ENCODE data around the gene RNF5.

The RNF5 gene

DNA sequence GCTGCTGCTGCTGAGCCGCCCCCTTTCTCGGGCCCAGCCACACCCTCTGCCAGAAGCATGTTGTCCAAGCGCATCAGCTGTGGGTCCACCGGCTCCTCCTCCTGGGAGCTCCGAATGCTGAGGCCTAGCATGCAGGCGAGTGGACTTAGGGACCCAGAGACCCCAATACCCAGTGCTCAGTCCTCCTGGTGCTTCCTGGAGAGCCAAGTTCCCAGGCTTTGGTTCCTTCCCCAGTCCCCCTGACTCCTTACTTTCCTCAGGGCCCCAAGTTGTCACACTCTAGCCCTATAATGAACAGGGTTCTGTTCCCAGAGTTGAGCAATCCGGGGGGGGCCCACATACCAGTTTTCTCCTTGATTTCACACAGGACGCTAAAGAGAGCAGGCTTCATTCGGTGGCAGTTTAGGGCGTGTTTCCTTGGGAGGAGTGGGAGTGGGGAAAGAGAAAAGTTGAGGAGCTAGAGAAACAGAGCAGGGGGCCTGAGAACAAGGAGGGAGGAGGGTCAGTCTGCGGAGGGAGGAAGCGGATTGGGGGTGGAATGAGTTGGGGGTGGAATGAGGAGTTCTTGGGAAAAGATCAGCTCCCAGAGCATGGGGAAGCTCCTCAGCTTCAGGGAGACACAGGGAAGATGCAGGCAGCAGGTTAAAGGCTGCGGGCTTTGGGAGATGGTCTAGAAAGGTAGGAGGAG, 10.3 kb downstream of the RNF5 start:
- H3K27me3 ChIP-seq: no peaks in the 10 kb centered on the region
- H3K4me1 ChIP-seq (ENCODE audit: control insufficient read depth in 1 of 2, insufficient read depth in 1 of 2, low read depth in 1 of 2, low read length in 1 of 2): peaks cover 51 to 54% of the 10 kb centered on the region in 2 experiments
- H3K36me3 ChIP-seq: peaks cover 47% of the 10 kb centered on the region
- H3K4me3 ChIP-seq (ENCODE audit: low read depth in 1 of 2, low read length in 1 of 2): peak overlapping the region; percentile 81 to 97
- H3K27ac ChIP-seq: peak overlapping the region; percentile 95
- H3K9me3 ChIP-seq: no peaks in the 10 kb centered on the region
- TF ChIP-seq, protein P1, sequence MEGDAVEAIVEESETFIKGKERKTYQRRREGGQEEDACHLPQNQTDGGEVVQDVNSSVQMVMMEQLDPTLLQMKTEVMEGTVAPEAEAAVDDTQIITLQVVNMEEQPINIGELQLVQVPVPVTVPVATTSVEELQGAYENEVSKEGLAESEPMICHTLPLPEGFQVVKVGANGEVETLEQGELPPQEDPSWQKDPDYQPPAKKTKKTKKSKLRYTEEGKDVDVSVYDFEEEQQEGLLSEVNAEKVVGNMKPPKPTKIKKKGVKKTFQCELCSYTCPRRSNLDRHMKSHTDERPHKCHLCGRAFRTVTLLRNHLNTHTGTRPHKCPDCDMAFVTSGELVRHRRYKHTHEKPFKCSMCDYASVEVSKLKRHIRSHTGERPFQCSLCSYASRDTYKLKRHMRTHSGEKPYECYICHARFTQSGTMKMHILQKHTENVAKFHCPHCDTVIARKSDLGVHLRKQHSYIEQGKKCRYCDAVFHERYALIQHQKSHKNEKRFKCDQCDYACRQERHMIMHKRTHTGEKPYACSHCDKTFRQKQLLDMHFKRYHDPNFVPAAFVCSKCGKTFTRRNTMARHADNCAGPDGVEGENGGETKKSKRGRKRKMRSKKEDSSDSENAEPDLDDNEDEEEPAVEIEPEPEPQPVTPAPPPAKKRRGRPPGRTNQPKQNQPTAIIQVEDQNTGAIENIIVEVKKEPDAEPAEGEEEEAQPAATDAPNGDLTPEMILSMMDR (IDR thresholded peaks at IDR 0.05): no peak

DNA sequence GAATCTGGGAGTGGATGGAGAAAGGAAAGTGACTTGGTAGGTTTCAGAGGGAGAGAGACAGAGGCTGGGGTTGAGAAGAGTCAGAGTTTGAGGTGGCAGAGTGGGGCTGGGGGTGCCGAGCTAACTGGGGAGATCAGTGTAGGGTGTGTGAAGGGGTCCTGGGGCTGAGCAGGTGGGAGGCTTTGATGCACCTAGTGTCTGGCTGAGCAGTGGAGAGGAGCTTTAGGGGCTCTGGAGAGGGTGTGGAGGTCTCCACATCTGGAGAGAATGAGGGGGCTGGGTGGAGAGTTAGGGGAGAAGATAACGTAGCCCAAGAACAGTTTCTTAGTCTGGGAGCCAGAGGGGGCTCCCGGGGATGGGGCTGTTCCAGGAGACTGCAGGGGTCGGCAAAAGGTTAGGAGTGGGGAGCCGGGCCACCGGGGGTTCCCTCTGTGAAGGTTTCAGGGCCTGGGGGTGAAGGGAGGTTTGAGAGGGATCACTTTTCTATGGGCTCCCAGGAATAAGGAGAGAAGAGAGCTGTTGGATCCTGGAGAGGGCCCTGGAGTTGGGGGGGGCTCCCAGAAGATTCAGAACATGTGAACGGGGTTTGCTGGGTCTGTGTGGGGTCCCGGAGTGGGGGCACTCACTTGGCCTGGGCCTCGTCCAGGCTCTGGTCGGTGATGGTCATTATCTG, 11.0 kb downstream of the RNF5 start:
- H3K27ac ChIP-seq: peak overlapping the region; percentile 95
- TF ChIP-seq, protein P1 (IDR thresholded peaks at IDR 0.05): no peak
- H3K4me1 ChIP-seq (ENCODE audit: control insufficient read depth in 1 of 2, insufficient read depth in 1 of 2, low read depth in 1 of 2, low read length in 1 of 2): peaks cover 53 to 61% of the 10 kb centered on the region in 2 experiments

DNA sequence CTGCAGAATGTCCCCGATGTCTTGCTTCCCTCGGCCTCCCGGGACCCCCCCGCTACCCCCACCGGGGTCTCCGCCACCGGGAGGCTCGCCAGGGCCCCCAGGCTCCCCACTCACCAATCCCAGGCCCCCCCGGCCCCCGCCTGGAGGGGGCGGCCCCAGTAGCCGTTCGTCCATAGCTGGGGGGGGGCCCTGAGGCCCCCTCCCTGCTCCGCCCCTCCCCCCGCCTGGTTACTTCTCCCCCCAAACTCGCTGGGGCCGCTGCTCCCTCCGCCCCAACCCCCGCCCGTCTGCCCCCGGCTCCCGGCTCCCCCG, 11.5 kb downstream of the RNF5 start:
- Histone ChIP-seq H3K4me1 (ENCODE audit: control insufficient read depth in 1 of 2, insufficient read depth in 1 of 2, low read depth in 1 of 2, low read length in 1 of 2) (peaks cover 54 to 66% of the 10 kb centered on the region in 2 experiments), H3K4me3 (ENCODE audit: low read depth in 1 of 2, low read length in 1 of 2) (peak overlapping the region; percentile 81 to 97)
- TF ChIP-seq, protein P1 (IDR thresholded peaks at IDR 0.05): no peak

More for the DNA sequence above, 11.0 kb downstream of the RNF5 start:
- Histone ChIP-seq H3K4me3 (ENCODE audit: low read depth in 1 of 2, low read length in 1 of 2) (peak overlapping the region; percentile 81 to 97), H3K9me3 (no peaks in the 10 kb centered on the region), H3K27me3 (no peaks in the 10 kb centered on the region), H3K36me3 (peaks cover 40% of the 10 kb centered on the region)

DNA sequence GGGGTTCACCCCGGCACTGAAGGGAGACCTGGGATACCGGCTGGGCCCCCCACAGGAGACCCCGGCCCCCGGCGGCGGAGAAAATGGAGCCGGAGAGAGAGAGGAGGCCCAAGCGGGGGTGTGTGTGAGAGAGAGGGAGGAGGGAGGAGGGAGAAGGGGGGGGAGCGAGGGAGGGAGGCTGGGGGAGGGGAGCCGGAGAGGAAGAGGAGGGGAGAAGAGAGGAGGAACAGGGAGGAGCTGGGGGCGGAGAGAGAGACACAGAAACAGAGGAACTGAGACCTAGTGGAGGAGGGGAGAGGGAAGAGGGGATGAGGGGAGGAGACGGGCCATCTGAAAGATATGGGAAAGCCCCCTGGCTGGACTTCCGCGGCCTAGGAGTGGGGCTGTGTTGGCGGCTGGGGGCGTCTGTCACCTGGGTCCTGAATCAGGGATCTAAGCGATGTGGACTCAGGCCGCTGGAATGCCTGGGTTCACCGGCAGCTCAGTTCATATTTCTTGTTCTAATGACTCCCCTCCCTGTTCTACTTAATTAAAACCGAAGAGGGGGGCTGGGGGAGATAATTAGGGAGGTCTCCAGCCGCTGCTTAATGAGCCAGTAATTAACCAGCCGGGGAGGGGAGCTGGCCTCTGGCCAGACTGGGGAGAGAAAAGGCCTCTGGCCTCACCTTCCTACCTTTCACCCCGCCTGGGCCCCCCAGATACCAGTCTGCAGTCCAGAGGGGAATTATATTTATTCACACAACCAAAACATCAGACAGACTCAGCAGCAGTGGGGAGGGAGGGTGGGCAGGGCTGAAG, 12.0 kb downstream of the RNF5 start, which contains the start of gene PBX2:
TSS of gene PBX2 (minus strand) at position 149 of the 798 bp plus-strand sequence. CDS start 287 bp downstream, outside the sequence.
- Histone ChIP-seq H3K36me3 (peaks cover 38% of the 10 kb centered on the region), H3K27ac (peak within 1 kb of the TSS; percentile 95), H3K4me3 (ENCODE audit: low read depth in 1 of 2, low read length in 1 of 2) (peak within 1 kb of the TSS; percentile 81 to 97), H3K27me3 (no peaks in the 10 kb centered on the region), H3K4me1 (ENCODE audit: control insufficient read depth in 1 of 2, insufficient read depth in 1 of 2, low read depth in 1 of 2, low read length in 1 of 2) (peaks cover 55 to 72% of the 10 kb centered on the region in 2 experiments), H3K9me3 (no peaks in the 10 kb centered on the region)
- TF ChIP-seq, protein P1 (IDR thresholded peaks at IDR 0.05): no peak

More for the DNA sequence above, 11.5 kb downstream of the RNF5 start:
- no peaks in the 10 kb centered on the region for H3K9me3 ChIP-seq
- peak overlapping the region; percentile 95 for H3K27ac ChIP-seq
- no peaks in the 10 kb centered on the region for H3K27me3 ChIP-seq
- H3K36me3 ChIP-seq: peaks cover 38% of the 10 kb centered on the region

DNA sequence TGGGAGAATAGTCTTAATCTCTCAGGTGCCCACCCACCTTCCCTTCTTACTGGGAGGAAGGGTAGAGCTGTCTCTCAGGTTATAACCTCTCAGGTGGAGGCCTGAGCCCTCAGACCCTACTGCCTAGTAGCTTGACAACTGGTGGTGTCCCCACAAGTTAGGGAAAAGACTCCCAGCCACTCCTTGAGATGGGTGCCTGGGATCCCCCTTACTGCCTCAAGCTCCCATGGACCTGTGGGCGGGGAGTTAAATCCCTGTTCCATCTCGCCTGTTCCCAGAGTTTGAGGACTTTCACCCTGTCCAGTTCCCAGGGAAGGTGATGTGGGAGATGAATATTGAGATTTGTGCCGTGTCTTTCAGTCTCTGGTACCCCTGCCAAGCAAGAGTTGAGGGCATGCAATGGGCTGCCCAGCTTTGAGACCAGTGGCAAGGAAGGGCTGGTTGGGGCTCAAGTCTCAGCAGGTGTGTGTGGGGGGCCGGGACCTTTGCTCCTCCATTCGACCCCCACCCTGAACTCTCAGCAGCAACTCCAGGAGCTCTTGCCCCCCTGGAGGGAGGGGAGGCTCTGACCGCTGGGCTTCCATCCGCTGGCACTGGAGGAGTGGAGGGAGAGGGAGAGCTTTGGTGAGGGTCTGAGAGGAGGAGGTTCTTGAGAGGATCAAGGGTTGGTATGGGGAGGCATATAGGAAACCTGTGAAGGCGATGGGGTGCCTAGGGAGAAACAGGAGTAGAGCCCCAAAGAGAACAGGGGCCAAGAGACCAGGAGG, 12.9 kb downstream of the RNF5 start:
- Histone ChIP-seq H3K9me3 (no peaks in the 10 kb centered on the region), H3K4me1 (ENCODE audit: control insufficient read depth in 1 of 2, insufficient read depth in 1 of 2, low read depth in 1 of 2, low read length in 1 of 2) (peaks cover 58 to 69% of the 10 kb centered on the region in 2 experiments), H3K27me3 (no peaks in the 10 kb centered on the region), H3K27ac (peak overlapping the region; percentile 95), H3K36me3 (peaks cover 32% of the 10 kb centered on the region), H3K4me3 (ENCODE audit: low read depth in 1 of 2, low read length in 1 of 2) (peak overlapping the region; percentile 81 to 97)
- TF ChIP-seq, protein P1 (IDR thresholded peaks at IDR 0.05): no peak
